Measurements from ENCODE around the gene PKP3.

Gene PKP3

DNA sequence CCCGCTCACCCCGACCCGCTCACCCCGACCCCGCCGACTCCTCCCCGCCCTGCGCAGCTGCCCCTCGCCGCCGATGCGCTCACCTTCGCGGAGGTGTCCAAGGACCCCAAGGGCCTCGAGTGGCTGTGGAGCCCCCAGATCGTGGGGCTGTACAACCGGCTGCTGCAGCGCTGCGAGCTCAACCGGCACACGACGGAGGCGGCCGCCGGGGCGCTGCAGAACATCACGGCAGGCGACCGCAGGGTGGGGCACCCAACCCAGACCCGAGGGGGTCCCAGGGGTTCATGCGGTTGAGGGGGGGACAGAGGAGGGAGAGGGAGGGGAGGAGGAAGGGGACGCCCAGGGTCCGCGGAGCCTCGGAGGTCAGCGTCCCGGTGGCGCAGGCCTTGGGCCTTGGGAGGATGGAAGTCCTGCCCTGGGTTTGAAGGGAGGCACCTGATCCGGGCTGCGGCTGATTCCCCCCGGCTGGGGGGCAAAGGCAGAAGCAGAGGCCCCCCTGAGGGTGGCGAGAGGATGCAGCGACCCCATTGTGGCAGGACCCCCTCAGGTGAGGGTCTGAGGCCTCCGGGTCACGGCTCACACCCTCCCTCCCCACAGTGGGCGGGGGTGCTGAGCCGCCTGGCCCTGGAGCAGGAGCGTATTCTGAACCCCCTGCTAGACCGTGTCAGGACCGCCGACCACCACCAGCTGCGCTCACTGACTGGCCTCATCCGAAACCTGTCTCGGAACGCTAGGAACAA is 9.2 kb downstream of the PKP3 start:
- no peaks in the 10 kb centered on the region for H3K36me3 ChIP-seq (ENCODE audit: insufficient read depth, low read length)
- H2AFZ ChIP-seq (ENCODE audit: low read depth, low read length): no peak overlapping the region
- H3K9me3 ChIP-seq (ENCODE audit: low read length): peaks cover 17% of the 10 kb centered on the region
- H3K27me3 ChIP-seq (ENCODE audit: insufficient read depth, low read length): peaks cover 9% of the 10 kb centered on the region
- H3K4me3 ChIP-seq (ENCODE audit: low read length): no peak overlapping the region
- H3K4me1 ChIP-seq (ENCODE audit: insufficient read depth, low read length): no peaks in the 10 kb centered on the region

DNA sequence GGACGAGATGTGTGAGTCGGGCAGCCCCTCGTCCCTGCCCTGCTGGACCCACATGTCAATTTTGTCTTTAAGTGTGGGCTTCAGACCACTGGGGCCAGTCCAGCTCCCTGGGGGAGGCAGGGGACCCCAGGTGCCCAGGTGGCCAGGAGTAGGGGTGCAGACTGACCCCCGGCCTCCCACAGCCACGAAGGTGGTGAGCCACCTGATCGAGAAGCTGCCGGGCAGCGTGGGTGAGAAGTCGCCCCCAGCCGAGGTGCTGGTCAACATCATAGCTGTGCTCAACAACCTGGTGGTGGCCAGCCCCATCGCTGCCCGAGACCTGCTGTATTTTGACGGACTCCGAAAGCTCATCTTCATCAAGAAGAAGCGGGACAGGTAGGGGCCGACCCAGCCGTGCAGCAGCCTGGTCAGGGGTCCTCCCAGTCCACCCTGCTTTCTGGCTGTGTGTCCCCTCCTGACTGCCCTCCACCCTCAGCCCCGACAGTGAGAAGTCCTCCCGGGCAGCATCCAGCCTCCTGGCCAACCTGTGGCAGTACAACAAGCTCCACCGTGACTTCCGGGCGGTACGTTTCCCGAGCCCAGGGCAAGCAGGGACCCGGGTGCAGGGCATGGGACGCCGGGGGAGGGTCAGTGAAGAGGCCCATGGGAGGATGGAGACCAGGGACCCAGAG is 9.9 kb downstream of the PKP3 start:
- H3K27me3 ChIP-seq (ENCODE audit: insufficient read depth, low read length): peaks cover 12% of the 10 kb centered on the region
- peaks cover 16% of the 10 kb centered on the region for H3K9me3 ChIP-seq (ENCODE audit: low read length)
- no peak overlapping the region for H2AFZ ChIP-seq (ENCODE audit: low read depth, low read length)
- H3K4me1 ChIP-seq (ENCODE audit: insufficient read depth, low read length): no peaks in the 10 kb centered on the region
- H3K36me3 ChIP-seq (ENCODE audit: insufficient read depth, low read length): no peaks in the 10 kb centered on the region
- H3K4me3 ChIP-seq (ENCODE audit: low read length): no peak overlapping the region

- no peaks in the 10 kb centered on the region for H3K36me3 ChIP-seq (ENCODE audit: insufficient read depth, low read length)
- peaks cover 13% of the 10 kb centered on the region for H3K9me3 ChIP-seq (ENCODE audit: low read length)
- H3K27me3 ChIP-seq (ENCODE audit: insufficient read depth, low read length): peaks cover 13% of the 10 kb centered on the region
- no peaks in the 10 kb centered on the region for H3K4me1 ChIP-seq (ENCODE audit: insufficient read depth, low read length)
- no peak overlapping the region for H3K4me3 ChIP-seq (ENCODE audit: low read length)
- H2AFZ ChIP-seq (ENCODE audit: low read depth, low read length): no peak overlapping the region
Observed at GRCh38 chr11:404551-405264, 10.7 kb downstream of the PKP3 start.

GRCh38 chr11:405323-405953 is 11.4 kb downstream of the PKP3 start:
- Histone ChIP-seq H3K9me3 (ENCODE audit: low read length) (peaks cover 10% of the 10 kb centered on the region), H2AFZ (ENCODE audit: low read depth, low read length) (no peak overlapping the region), H3K36me3 (ENCODE audit: insufficient read depth, low read length) (no peaks in the 10 kb centered on the region), H3K4me3 (ENCODE audit: low read length) (no peak overlapping the region), H3K27me3 (ENCODE audit: insufficient read depth, low read length) (peaks cover 19% of the 10 kb centered on the region), H3K4me1 (ENCODE audit: insufficient read depth, low read length) (no peaks in the 10 kb centered on the region)

DNA sequence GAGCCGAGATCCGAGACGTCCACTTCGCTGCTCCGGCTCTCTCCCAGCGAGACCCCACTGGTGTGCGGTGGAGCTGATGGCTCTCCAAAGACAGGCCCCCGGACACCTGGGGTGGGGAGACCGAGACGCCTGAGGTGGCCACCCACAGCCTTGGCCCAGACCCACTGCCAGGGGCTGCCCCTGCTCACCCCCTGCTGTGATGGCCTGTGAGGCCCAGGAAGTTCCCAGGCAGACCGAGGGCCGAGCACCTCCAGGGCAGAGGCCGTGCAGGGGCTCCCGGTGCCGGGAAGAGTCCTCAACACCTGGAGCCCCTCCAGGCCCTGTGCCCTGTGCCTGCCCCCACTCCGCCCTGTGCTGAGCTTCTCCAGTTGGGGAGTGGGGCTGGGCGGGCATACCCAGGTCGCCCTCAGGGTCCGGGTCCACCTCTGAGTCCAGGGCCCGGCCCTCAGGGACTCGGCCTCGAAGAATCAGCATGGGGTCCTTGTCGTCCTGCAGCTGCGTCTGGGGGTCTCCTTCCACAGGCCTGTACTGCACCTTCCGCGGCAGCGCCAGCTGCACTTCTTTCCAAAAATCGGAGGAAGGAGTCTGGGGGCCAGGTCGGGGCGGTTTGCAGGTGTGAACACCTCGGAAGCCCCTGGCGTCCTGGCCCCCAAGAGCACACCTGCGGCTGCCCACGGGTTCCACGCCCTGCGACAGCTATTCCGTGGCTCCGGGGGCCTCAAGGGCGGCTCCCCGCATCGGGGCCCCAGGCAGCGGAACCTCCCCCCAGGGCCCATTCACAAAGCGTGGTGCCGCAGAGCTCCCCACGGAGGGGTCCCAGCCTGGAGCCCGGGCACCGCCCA is 12.2 kb downstream of the PKP3 start:
- no peaks in the 10 kb centered on the region for H3K36me3 ChIP-seq (ENCODE audit: insufficient read depth, low read length)
- no peak overlapping the region for H3K4me3 ChIP-seq (ENCODE audit: low read length)
- H3K4me1 ChIP-seq (ENCODE audit: insufficient read depth, low read length): no peaks in the 10 kb centered on the region
- H3K27me3 ChIP-seq (ENCODE audit: insufficient read depth, low read length): peaks cover 19% of the 10 kb centered on the region
- H3K9me3 ChIP-seq (ENCODE audit: low read length): peaks cover 10% of the 10 kb centered on the region
- no peak overlapping the region for H2AFZ ChIP-seq (ENCODE audit: low read depth, low read length)

GRCh38 chr11:406796-407650 is 13.0 kb downstream of the PKP3 start:
- Histone ChIP-seq H2AFZ (ENCODE audit: low read depth, low read length) (no peak overlapping the region), H3K27me3 (ENCODE audit: insufficient read depth, low read length) (peaks cover 19% of the 10 kb centered on the region), H3K9me3 (ENCODE audit: low read length) (peaks cover 10% of the 10 kb centered on the region), H3K4me3 (ENCODE audit: low read length) (no peak overlapping the region), H3K4me1 (ENCODE audit: insufficient read depth, low read length) (no peaks in the 10 kb centered on the region), H3K36me3 (ENCODE audit: insufficient read depth, low read length) (no peaks in the 10 kb centered on the region)

GRCh38 chr11:407651-408123 is 13.7 kb downstream of the PKP3 start:
- Histone ChIP-seq H3K27me3 (ENCODE audit: insufficient read depth, low read length) (peaks cover 19% of the 10 kb centered on the region), H3K9me3 (ENCODE audit: low read length) (peaks cover 10% of the 10 kb centered on the region), H3K36me3 (ENCODE audit: insufficient read depth, low read length) (no peaks in the 10 kb centered on the region), H2AFZ (ENCODE audit: low read depth, low read length) (no peak overlapping the region), H3K4me1 (ENCODE audit: insufficient read depth, low read length) (no peaks in the 10 kb centered on the region), H3K4me3 (ENCODE audit: low read length) (no peak overlapping the region)

DNA sequence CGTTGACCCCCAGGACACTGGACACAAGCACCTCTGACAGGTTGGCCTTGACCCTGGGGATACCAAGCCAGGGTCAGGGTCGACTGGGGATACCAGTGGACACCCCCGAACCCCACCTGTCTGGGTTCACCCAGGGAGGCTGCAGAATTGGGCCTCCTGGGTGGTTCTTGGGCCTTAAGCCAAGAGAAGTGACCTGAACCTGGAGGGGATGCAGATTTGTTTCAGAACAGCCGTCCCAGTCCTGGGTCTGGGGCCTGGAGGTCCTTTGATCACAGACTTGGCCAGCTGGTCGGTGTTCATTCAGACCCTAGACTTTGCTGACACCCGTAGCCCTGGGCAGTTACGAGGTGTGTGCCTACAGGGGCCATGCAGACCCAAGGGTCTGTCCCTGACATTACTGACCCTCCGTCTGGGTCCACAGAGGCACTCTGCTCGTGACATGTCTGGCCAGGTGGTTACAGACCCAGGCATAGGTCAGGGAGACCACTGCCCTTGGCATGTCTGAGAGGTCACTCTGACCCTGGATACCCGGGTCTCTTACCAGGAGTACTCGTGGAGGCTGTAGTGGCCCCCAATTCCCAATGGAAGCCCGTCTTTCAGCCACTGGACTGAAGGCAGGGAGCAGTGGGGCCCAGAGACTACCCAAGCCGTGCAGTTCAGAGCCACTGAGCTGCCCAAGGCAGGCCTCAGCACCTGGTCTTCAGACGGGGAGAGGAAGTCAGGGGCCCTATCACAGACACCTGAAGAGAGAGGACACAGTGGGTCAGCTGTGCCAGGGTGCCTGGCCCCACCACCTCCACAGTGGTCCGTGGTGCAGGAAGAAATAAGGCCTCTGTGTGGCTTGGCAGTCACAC is 14.4 kb downstream of the PKP3 start:
- Histone ChIP-seq H3K27me3 (ENCODE audit: insufficient read depth, low read length) (peaks cover 25% of the 10 kb centered on the region), H3K9me3 (ENCODE audit: low read length) (peaks cover 10% of the 10 kb centered on the region), H2AFZ (ENCODE audit: low read depth, low read length) (no peak overlapping the region), H3K4me1 (ENCODE audit: insufficient read depth, low read length) (no peaks in the 10 kb centered on the region), H3K4me3 (ENCODE audit: low read length) (no peak overlapping the region), H3K36me3 (ENCODE audit: insufficient read depth, low read length) (no peaks in the 10 kb centered on the region)

DNA sequence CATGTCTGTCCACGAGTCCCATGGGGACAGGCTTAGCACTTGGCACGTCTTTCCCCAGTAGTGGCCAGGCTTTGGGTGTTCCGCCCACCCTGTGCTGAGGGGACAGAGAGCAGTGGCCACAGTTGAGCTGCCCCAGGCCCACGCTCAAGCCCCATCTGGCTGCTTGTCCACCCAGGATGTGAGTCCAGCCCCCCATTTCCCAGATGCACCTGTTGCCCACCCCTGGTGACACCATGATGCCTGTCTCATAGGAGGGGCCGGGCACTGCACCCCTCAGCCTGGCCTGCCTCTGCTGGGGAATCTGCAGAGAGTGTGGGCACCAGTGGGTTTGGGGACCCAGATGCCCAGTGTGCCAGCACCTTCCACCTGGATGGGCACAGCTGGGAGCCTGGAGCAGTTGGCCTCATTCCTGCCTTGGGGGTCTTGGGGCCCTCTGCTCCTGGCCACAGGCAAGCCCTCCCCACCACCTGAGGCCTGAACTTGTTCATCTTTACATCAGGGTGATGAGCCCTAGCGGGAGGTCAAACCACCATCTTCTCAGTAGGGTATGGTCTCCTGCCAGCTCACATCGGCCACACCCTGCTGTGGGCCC is 15.1 kb downstream of the PKP3 start:
- H3K27me3 ChIP-seq (ENCODE audit: insufficient read depth, low read length): peaks cover 26% of the 10 kb centered on the region
- H3K4me3 ChIP-seq (ENCODE audit: low read length): no peak overlapping the region
- H3K4me1 ChIP-seq (ENCODE audit: insufficient read depth, low read length): no peaks in the 10 kb centered on the region

GRCh38 chr11:409600-410483 is 15.8 kb downstream of the PKP3 start:
- peaks cover 8% of the 10 kb centered on the region for H3K9me3 ChIP-seq (ENCODE audit: low read length)
- H2AFZ ChIP-seq (ENCODE audit: low read depth, low read length): no peak overlapping the region
- no peak overlapping the region for H3K4me3 ChIP-seq (ENCODE audit: low read length)
- no peaks in the 10 kb centered on the region for H3K4me1 ChIP-seq (ENCODE audit: insufficient read depth, low read length)
- H3K36me3 ChIP-seq (ENCODE audit: insufficient read depth, low read length): no peaks in the 10 kb centered on the region
- peaks cover 32% of the 10 kb centered on the region for H3K27me3 ChIP-seq (ENCODE audit: insufficient read depth, low read length)

More for the DNA sequence above, 15.1 kb downstream of the PKP3 start:
- H3K9me3 ChIP-seq (ENCODE audit: low read length): peaks cover 9% of the 10 kb centered on the region
- H3K36me3 ChIP-seq (ENCODE audit: insufficient read depth, low read length): no peaks in the 10 kb centered on the region
- H2AFZ ChIP-seq (ENCODE audit: low read depth, low read length): no peak overlapping the region
